ENCODE results near the gene NFIX. TPM values are rescaled to one million over a fixed set of nuclear protein-coding genes. Genes with fewer than 3 reads are reported as not detected.

NFIX gene
- total RNA-seq, 1 donor from 2014 or later: 5.8 TPM

- H3K36me3 ChIP-seq (ENCODE audit: control insufficient read depth, insufficient read depth, low read length): peaks cover 7% of the 10 kb centered on the region
- TF ChIP-seq CTCF (IDR thresholded peaks at IDR 0.05; ENCODE audit: insufficient read depth, low read length, severe bottlenecking): no peak
- DNase-seq (ENCODE audit: low read depth) (no peak), FAIRE-seq (no peak)
- H3K27me3 ChIP-seq (ENCODE audit: control insufficient read depth, insufficient read depth, low read length): no peaks in the 10 kb centered on the region
- H3K4me3 ChIP-seq (ENCODE audit: low read depth, low read length): no peak overlapping the region
Measured at GRCh38 chr19:13119627-13120026, 124.4 kb downstream of the NFIX start.

- no peaks in the 10 kb centered on the region for H3K27me3 ChIP-seq (ENCODE audit: control insufficient read depth, insufficient read depth, low read length)
- H3K4me3 ChIP-seq (ENCODE audit: low read depth, low read length): no peak overlapping the region
- DNase-seq (ENCODE audit: low read depth) (no peak), FAIRE-seq (no peak)
- peaks cover 6% of the 10 kb centered on the region for H3K36me3 ChIP-seq (ENCODE audit: control insufficient read depth, insufficient read depth, low read length)
- no peak for TF ChIP-seq CTCF (IDR thresholded peaks at IDR 0.05; ENCODE audit: insufficient read depth, low read length, severe bottlenecking)
Measured at GRCh38 chr19:13120031-13120430, 124.8 kb downstream of the NFIX start.

GRCh38 chr19:13120817-13121216 lies 125.5 kb downstream of the NFIX start:
- no peak for TF ChIP-seq CTCF (IDR thresholded peaks at IDR 0.05; ENCODE audit: insufficient read depth, low read length, severe bottlenecking)
- DNase-seq (ENCODE audit: low read depth) (no peak), FAIRE-seq (no peak)
- Histone ChIP-seq H3K27me3 (ENCODE audit: control insufficient read depth, insufficient read depth, low read length) (no peaks in the 10 kb centered on the region), H3K4me3 (ENCODE audit: low read depth, low read length) (no peak overlapping the region), H3K36me3 (ENCODE audit: control insufficient read depth, insufficient read depth, low read length) (peaks cover 4% of the 10 kb centered on the region)

- no peak for DNase-seq (ENCODE audit: low read depth)
- FAIRE-seq: no peak
- Histone ChIP-seq H3K36me3 (ENCODE audit: control insufficient read depth, insufficient read depth, low read length) (peaks cover 6% of the 10 kb centered on the region), H3K27me3 (ENCODE audit: control insufficient read depth, insufficient read depth, low read length) (no peaks in the 10 kb centered on the region), H3K4me3 (ENCODE audit: low read depth, low read length) (no peak overlapping the region)
- TF ChIP-seq CTCF (IDR thresholded peaks at IDR 0.05; ENCODE audit: insufficient read depth, low read length, severe bottlenecking): no peak
Measured at GRCh38 chr19:13121551-13122274, 126.4 kb downstream of the NFIX start.

- no peak for TF ChIP-seq CTCF (IDR thresholded peaks at IDR 0.05; ENCODE audit: insufficient read depth, low read length, severe bottlenecking)
- Histone ChIP-seq H3K4me3 (ENCODE audit: low read depth, low read length) (no peak overlapping the region), H3K27me3 (ENCODE audit: control insufficient read depth, insufficient read depth, low read length) (no peaks in the 10 kb centered on the region), H3K36me3 (ENCODE audit: control insufficient read depth, insufficient read depth, low read length) (peaks cover 6% of the 10 kb centered on the region)
- no peak for DNase-seq (ENCODE audit: low read depth)
- no peak for FAIRE-seq
Measured at GRCh38 chr19:13122275-13122878, 127.1 kb downstream of the NFIX start.

All from bronchial epithelial cell (primary cell).